Motor neuron (in vitro differentiated cells): ENCODE results near the gene SBNO2. TPM values are rescaled to one million over a fixed set of nuclear protein-coding genes. Genes with fewer than 3 reads are reported as not detected.
A peak's percentile ranks its signal among the peaks of the same experiment; 100 is the strongest.

Experiments
- ATAC-seq, 8 experiments: fragments of 200-7000 bp; cut with Tn5 transposase; replicated peaks in 6 of 8; 2 replicates each; pipeline ENCODE4 v1.8.0; 2021; ENCODE audit warnings: mild to moderate bottlenecking in 8 of 8, moderate library complexity in 8 of 8
- H3K27ac ChIP-seq, 2 donors: fragments of 250-450 bp; sonication (Bioruptor Pico); 2 replicates each; pipeline ENCODE4 v1.9.0; 2021; ENCODE audit warnings: antibody characterized with exemption in 2 of 2, mild to moderate bottlenecking in 2 of 2, moderate library complexity in 1 of 2
- H3K4me1 ChIP-seq, 2 donors: fragments of 250-450 bp; sonication (Bioruptor Pico); replicated peaks in 1 of 2; 2 replicates each; pipeline ENCODE4 v1.6.1; 2021; ENCODE audit warnings: antibody characterized with exemption in 2 of 2, mild to moderate bottlenecking in 2 of 2, moderate library complexity in 1 of 2
- H3K4me3 ChIP-seq, 5 donors: fragments of 250-450 bp; sonication (Bioruptor Pico); 2 replicates each; pipeline ENCODE4 v1.9.0; 2021; ENCODE audit warnings: antibody characterized with exemption in 5 of 5, mild to moderate bottlenecking in 5 of 5, moderate library complexity in 4 of 5
- WGBS, 10 experiments: fragments of 450-650 bp; shearing (Covaris generic); methylation state at CpG; one replicate each; pipeline ENCODE4 v1.0.0; 2022; 5-methylcytosine and 5-hydroxymethylcytosine counted together
- in situ Hi-C, 9 experiments: fragments of 400-800 bp; cut with MboI; loops; one replicate each; pipeline ENCODE4 v1.15.0; 2021; ENCODE audit warnings: low sequenced_read_pairs in 9 of 9, low pct_unique_long_range_greater_than_20kb in 2 of 9; ENCODE audit not compliant: unreplicated experiment in 9 of 9
- total RNA-seq, 8 experiments: library from RNA; unstranded; fragments of 300-600 nt; gene quantifications; 2 replicates each; pipeline versions ENCODE4 v1.2.3 to v1.2.4, GENCODE V29; 2022

Gene SBNO2
- total RNA-seq, 8 experiments from 2014 or later: 5.6 to 54.9 (median 22.5) TPM

GRCh38 chr19:1072371-1073015 is 101.6 kb downstream of the SBNO2 start:
- in situ Hi-C loops: no loop called here
- 87 to 100% (median 98%) methylated on average over 2 to 10 of the region's 11 CpGs; no CpG with 5 or more reads in 2 of the 10 experiments for WGBS, 10 experiments
- H3K27ac ChIP-seq: no peak overlapping the region
- no peak for ATAC-seq
- peaks cover under 1% of the 10 kb centered on the region in 2 donors for H3K4me1 ChIP-seq
- H3K4me3 ChIP-seq: no peak overlapping the region

GRCh38 chr19:1070931-1071791 is 102.9 kb downstream of the SBNO2 start:
- H3K4me1 ChIP-seq: peaks cover 6 to 11% of the 10 kb centered on the region in 2 donors
- in situ Hi-C loops: no loop called here
- peak in 6 of 8 experiments; percentile 23 to 52 (median 35) for ATAC-seq
- H3K27ac ChIP-seq: no peak overlapping the region
- H3K4me3 ChIP-seq: peak overlapping the region; percentile 4 to 34 (median 17)
- WGBS, 10 experiments: 0 to 18% (median 5%) methylated on average over 3 to 17 of the region's 99 CpGs; no CpG with 5 or more reads in 5 of the 10 experiments

GRCh38 chr19:1070576-1070930 is 103.5 kb downstream of the SBNO2 start:
- peak in 2 of 8 experiments; percentile 2 to 18 for ATAC-seq
- Histone ChIP-seq H3K4me3 (peak overlapping the region in 2 of 5 donors; percentile 27 to 34), H3K4me1 (peaks cover 6 to 11% of the 10 kb centered on the region in 2 donors), H3K27ac (no peak overlapping the region)
- whole genome bisulfite sequencing, 10 experiments: 7 to 47% (median 11%) methylated on average over 3 to 8 of the region's 21 CpGs; no CpG with 5 or more reads in 3 of the 10 experiments
- in situ Hi-C loops: no loop called here

GRCh38 chr19:1069009-1069779 is 104.9 kb downstream of the SBNO2 start:
- in situ Hi-C loops: no loop called here
- ATAC-seq: no peak
- no peak overlapping the region for H3K4me3 ChIP-seq
- 65 to 100% (median 82%) methylated on average over 1 to 8 of the region's 25 CpGs; no CpG with 5 or more reads in 2 of the 10 experiments for WGBS, 10 experiments
- no peak overlapping the region for H3K27ac ChIP-seq
- peaks cover 12 to 19% of the 10 kb centered on the region in 2 donors for H3K4me1 ChIP-seq

- Histone ChIP-seq H3K27ac (no peak overlapping the region), H3K4me3 (no peak overlapping the region), H3K4me1 (peaks cover 12 to 19% of the 10 kb centered on the region in 2 donors)
- in situ Hi-C loops: no loop called here
- 67 to 89% (median 83%) methylated on average over 3 to 20 of the region's 45 CpGs; no CpG with 5 or more reads in 7 of the 10 experiments for WGBS, 10 experiments
- ATAC-seq: no peak
Observed at GRCh38 chr19:1068009-1069001, 105.8 kb downstream of the SBNO2 start.

DNA sequence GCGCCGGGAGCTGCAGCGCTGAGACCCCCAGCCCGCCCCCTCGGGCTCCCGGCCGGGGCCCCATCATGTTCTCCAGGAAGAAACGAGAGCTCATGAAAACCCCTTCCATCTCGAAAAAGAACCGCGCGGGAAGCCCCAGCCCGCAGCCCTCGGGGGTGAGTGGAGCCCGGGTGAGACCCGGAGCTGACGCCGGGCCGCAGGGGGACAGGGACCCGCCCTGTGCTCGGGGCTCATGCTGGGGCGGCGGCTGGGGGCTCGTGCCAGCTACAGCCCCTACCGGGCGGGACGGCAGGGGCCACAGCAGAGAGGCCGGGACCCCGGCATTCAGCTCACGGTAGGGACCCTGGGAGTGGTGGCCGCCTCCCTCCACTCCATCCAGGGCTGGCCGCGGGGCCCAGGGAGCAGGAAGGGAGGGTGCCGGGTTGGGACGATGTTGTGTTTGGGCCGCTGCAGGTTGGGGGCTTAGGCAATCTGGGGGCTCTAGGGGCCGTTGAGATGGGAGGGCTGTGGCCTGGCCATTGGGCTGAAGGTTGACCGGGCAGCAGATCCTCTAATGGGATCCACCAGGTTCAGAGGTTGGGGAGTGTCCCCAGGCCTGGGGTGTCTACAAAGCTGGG is 106.6 kb downstream of the SBNO2 start:
- Histone ChIP-seq H3K4me1 (peaks cover 12 to 19% of the 10 kb centered on the region in 2 donors), H3K27ac (no peak overlapping the region), H3K4me3 (peak overlapping the region in 4 of 5 donors; percentile 7 to 27 (median 16))
- WGBS, 10 experiments: 0% methylated on average over 1 of the region's 38 CpGs; no CpG with 5 or more reads in 9 of the 10 experiments
- peak in 6 of 8 experiments; percentile 2 to 16 (median 9) for ATAC-seq
- in situ Hi-C loops: no loop called here

GRCh38 chr19:1066748-1067340 is 107.2 kb downstream of the SBNO2 start, which contains the start of gene ARHGAP45:
TSS of gene ARHGAP45 (plus strand) at chr19:1067167. CDS start at chr19:1067406, 239 bp downstream.
- 60% methylated on average over 2 of the region's 61 CpGs; no CpG with 5 or more reads in 9 of the 10 experiments for WGBS, 10 experiments

GRCh38 chr19:1066251-1066747 is 107.8 kb downstream of the SBNO2 start:
- WGBS, 10 experiments: 74 to 100% (median 90%) methylated on average over 1 to 3 of the region's 17 CpGs; no CpG with 5 or more reads in 6 of the 10 experiments
- Histone ChIP-seq H3K4me3 (no peak overlapping the region), H3K4me1 (peaks cover 12 to 19% of the 10 kb centered on the region in 2 donors), H3K27ac (no peak overlapping the region)
- no peak for ATAC-seq
- in situ Hi-C loops: no loop called here

More at GRCh38 chr19:1066748-1067340, 107.2 kb downstream of the SBNO2 start, which contains the start of gene ARHGAP45:
- Histone ChIP-seq H3K4me3 (peak within 1 kb of the TSS in 4 of 5 donors; percentile 7 to 27 (median 16)), H3K27ac (no peak within 1 kb of the TSS), H3K4me1 (peaks cover 12 to 19% of the 10 kb centered on the region in 2 donors)
- ATAC-seq: peak in 7 of 8 experiments; percentile 5 to 40 (median 30)
- in situ Hi-C loops: no loop called here

GRCh38 chr19:1065606-1066109 is 108.4 kb downstream of the SBNO2 start:
- no peak for ATAC-seq
- Histone ChIP-seq H3K4me3 (no peak overlapping the region), H3K27ac (no peak overlapping the region), H3K4me1 (peaks cover 12 to 19% of the 10 kb centered on the region in 2 donors)
- in situ Hi-C loops: no loop called here
- 18 to 60% methylated on average over 1 to 2 of the region's 17 CpGs; no CpG with 5 or more reads in 8 of the 10 experiments for WGBS, 10 experiments

GRCh38 chr19:1064661-1065605 is 109.1 kb downstream of the SBNO2 start:
- Histone ChIP-seq H3K27ac (no peak overlapping the region), H3K4me3 (no peak overlapping the region), H3K4me1 (peaks cover 12 to 19% of the 10 kb centered on the region in 2 donors)
- 0 to 64% (median 40%) methylated on average over 1 to 12 of the region's 60 CpGs; no CpG with 5 or more reads in 4 of the 10 experiments for WGBS, 10 experiments
- in situ Hi-C loops: no loop called here
- peak; percentile 59 to 89 (median 77) for ATAC-seq
